Ovary (tissue), 3 donors: ENCODE data around the gene FUOM.

Experiments
- CTCF ChIP-seq, 3 donors: fragments of 450-650 bp in 2 of 3; fragments of 200-600 bp in 1 of 3; IDR thresholded peaks; one replicate each; pipeline versions ENCODE4 v1.5.1 to v1.8.0; 2016 to 2022; ENCODE audit warnings: antibody characterized with exemption in 3 of 3, mild to moderate bottlenecking in 1 of 3
- POLR2A ChIP-seq: fragments of 450-650 bp; IDR thresholded peaks from one replicate; pipeline ENCODE4 v1.6.1; 2017; ENCODE audit warnings: antibody characterized with exemption, mild to moderate bottlenecking, moderate library complexity
- donor health status: DM: no; HTN: no; CAD: no.

- TF ChIP-seq CTCF (IDR thresholded peaks at IDR 0.05) (no peak), POLR2A (no peak)
These were observed 7.8 kb upstream of the FUOM start for GRCh38 chr10:133365461-133366129.
